8988T (cell line): Measurements from ENCODE around the gene PARVG.

ENCODE experiments used
- DNase-seq: peaks from one replicate; pipeline ENCODE4 v3.0.0; 2011

The PARVG gene

GRCh38 chr22:44181033-44181911 lies 547 bp downstream of the PARVG start:
- no peak for DNase-seq

GRCh38 chr22:44181912-44182587 lies 1.3 kb downstream of the PARVG start:
- no peak for DNase-seq

- DNase-seq, result no peak
Observed at GRCh38 chr22:44182588-44183286, 2.0 kb downstream of the PARVG start.

- no peak for DNase-seq
Observed at GRCh38 chr22:44183287-44183588, 2.5 kb downstream of the PARVG start.

GRCh38 chr22:44184006-44184405 lies 3.3 kb downstream of the PARVG start:
- no peak for DNase-seq

GRCh38 chr22:44185237-44186120 lies 4.8 kb downstream of the PARVG start:
- DNase-seq, result no peak

- no peak for DNase-seq
Observed at GRCh38 chr22:44186121-44186510, 5.4 kb downstream of the PARVG start.

- no peak for DNase-seq
Observed at GRCh38 chr22:44186737-44187136, 6.0 kb downstream of the PARVG start.

GRCh38 chr22:44187652-44188230 lies 7.0 kb downstream of the PARVG start:
- no peak for DNase-seq

GRCh38 chr22:44188316-44188715 lies 7.6 kb downstream of the PARVG start:
- no peak for DNase-seq

- no peak for DNase-seq
Observed at GRCh38 chr22:44188986-44189630, 8.4 kb downstream of the PARVG start.

- no peak for DNase-seq
Observed at GRCh38 chr22:44190381-44190976, 9.8 kb downstream of the PARVG start.

GRCh38 chr22:44191036-44191454 lies 10.3 kb downstream of the PARVG start:
- no peak for DNase-seq

GRCh38 chr22:44192098-44192815 lies 11.5 kb downstream of the PARVG start:
- DNase-seq, result no peak

GRCh38 chr22:44192816-44193534 lies 12.2 kb downstream of the PARVG start:
- no peak for DNase-seq

- no peak for DNase-seq
Observed at GRCh38 chr22:44193535-44193891, 12.8 kb downstream of the PARVG start.

GRCh38 chr22:44194569-44194968 lies 13.8 kb downstream of the PARVG start:
- no peak for DNase-seq

- DNase-seq, result no peak
Observed at GRCh38 chr22:44195189-44195871, 14.6 kb downstream of the PARVG start.

- no peak for DNase-seq
Observed at GRCh38 chr22:44196241-44196640, 15.5 kb downstream of the PARVG start.

GRCh38 chr22:44196731-44197131 lies 16.0 kb downstream of the PARVG start:
- DNase-seq, result no peak
